Endothelial cell of umbilical vein (primary cell): ENCODE measurements around the gene KDM4D. TPM values are rescaled to one million over a fixed set of nuclear protein-coding genes. Genes with fewer than 3 reads are reported as not detected.

Source experiments
- BruUV-seq: library from RNA; stranded (reverse); fragments of 400-500 nt; replicated peaks from 2 replicates; lab custom pipeline; 2021; lab: Mats Ljungman, UMichigan
- CTCF ChIA-PET: fragments of 300-600, 350-600 bp; sonication (Branson Sonifier 250); formaldehyde crosslinking; loops from one replicate; lab custom pipeline; 2021; ENCODE audit warnings: antibody characterized with exemption, inconsistent platforms; lab: Charles Lee
- POLR2A ChIA-PET: fragments of 300-600, 350-600 bp; sonication (Branson Sonifier 250); formaldehyde crosslinking; loops from one replicate; lab custom pipeline; 2021; ENCODE audit warnings: antibody characterized with exemption, inconsistent platforms; lab: Charles Lee
- DNase-seq: peaks from one replicate; pipeline ENCODE4 v3.0.0-alpha.2; 2011; ENCODE audit warnings: low read depth, low spot score
- FAIRE-seq: peaks from 2 replicates; lab custom pipeline; 2011; peaks lifted over from hg19 to GRCh38; lab: Jason Lieb, UNC
- H2AFZ ChIP-seq: 2 replicates; pipeline ENCODE4 v1.6.0; 2012; ENCODE audit warnings: low read depth, low read length, control low read depth, inconsistent platforms
- H3K27ac ChIP-seq: 2 replicates; pipeline ENCODE4 v1.5.1; 2011; ENCODE audit warnings: low read depth, mild to moderate bottlenecking, control low read depth, low read length, moderate library complexity; ENCODE audit not compliant: insufficient read depth
- H3K27me3 ChIP-seq, 2 experiments: 2 replicates each; pipeline versions ENCODE4 v1.6.0 to v1.6.1; 2011; ENCODE audit warnings: low read length in 2 of 2, mixed read lengths in 1 of 2; ENCODE audit not compliant: control insufficient read depth in 2 of 2, insufficient read depth in 2 of 2
- H3K36me3 ChIP-seq, 2 experiments: 2 replicates in 1 of 2; 3 replicates in 1 of 2; pipeline ENCODE4 v1.5.1; 2011; ENCODE audit warnings: low read length in 2 of 2, mild to moderate bottlenecking in 1 of 2, moderate library complexity in 1 of 2; ENCODE audit not compliant: control insufficient read depth in 2 of 2, insufficient read depth in 2 of 2; ENCODE audit errors: extremely low read depth in 1 of 2
- H3K4me1 ChIP-seq: 3 replicates; pipeline ENCODE4 v1.5.1; 2011; ENCODE audit warnings: mild to moderate bottlenecking, low read length; ENCODE audit not compliant: control insufficient read depth, insufficient read depth; ENCODE audit errors: extremely low read depth
- H3K4me2 ChIP-seq: 2 replicates; pipeline ENCODE4 v1.6.1; 2011; ENCODE audit warnings: low read length, control low read depth, mixed read lengths; ENCODE audit not compliant: insufficient read depth
- H3K4me3 ChIP-seq, 3 experiments: fragments of 200-600 bp in 1 of 3; sonication (generic), shearing (Covaris generic) in 1 of 3; replicated peaks in 1 of 3; 2 replicates each; pipeline ENCODE4 v1.5.1; 2011 to 2016; ENCODE audit warnings: control low read depth in 3 of 3, low read length in 3 of 3, mild to moderate bottlenecking in 2 of 3, inconsistent platforms in 1 of 3, low read depth in 1 of 3, moderate library complexity in 1 of 3; ENCODE audit not compliant: insufficient read depth in 1 of 3
- H3K79me2 ChIP-seq: 2 replicates; pipeline ENCODE4 v1.6.0; 2012; ENCODE audit warnings: low read length, inconsistent platforms; ENCODE audit not compliant: control insufficient read depth, insufficient read depth
- H3K9ac ChIP-seq: replicated peaks from 2 replicates; pipeline ENCODE3; 2011; ENCODE audit warnings: low read length, control low read depth; ENCODE audit not compliant: insufficient read depth; ENCODE audit errors: extremely low read depth
- H3K9me1 ChIP-seq: replicated peaks from 3 replicates; pipeline ENCODE4 v1.6.0; 2011; ENCODE audit warnings: mild to moderate bottlenecking, low read length; ENCODE audit not compliant: control insufficient read depth, insufficient read depth; ENCODE audit errors: extremely low read depth
- H3K9me3 ChIP-seq: replicated peaks from 2 replicates; pipeline ENCODE4 v1.5.1; 2012; ENCODE audit warnings: low read length, inconsistent platforms; ENCODE audit not compliant: control insufficient read depth, insufficient read depth
- H4K20me1 ChIP-seq: replicated peaks from 2 replicates; pipeline ENCODE3; 2011; ENCODE audit warnings: mild to moderate bottlenecking, low read length; ENCODE audit not compliant: control insufficient read depth, insufficient read depth; ENCODE audit errors: extremely low read depth
- EZH2 ChIP-seq: IDR thresholded peaks from 2 replicates; pipeline ENCODE4 v1.6.1; 2012; ENCODE audit warnings: borderline replicate concordance, low read depth, mild to moderate bottlenecking, moderate library complexity, low read length, inconsistent platforms; ENCODE audit not compliant: severe bottlenecking
- FOS ChIP-seq: IDR thresholded peaks from 2 replicates; pipeline ENCODE4 v1.6.1; 2011; ENCODE audit warnings: mild to moderate bottlenecking, low read length, moderate library complexity, borderline replicate concordance; ENCODE audit not compliant: insufficient read depth
- GATA2 ChIP-seq: IDR thresholded peaks from 2 replicates; pipeline ENCODE4 v1.7.0; 2011; ENCODE audit warnings: low read depth, mild to moderate bottlenecking, moderate library complexity, mixed read lengths, low read length; ENCODE audit not compliant: insufficient read length, insufficient read depth
- JUN ChIP-seq: IDR thresholded peaks from 2 replicates; pipeline ENCODE4 v1.6.1; 2011; ENCODE audit warnings: borderline replicate concordance, low read depth; ENCODE audit not compliant: insufficient read length, insufficient read depth
- MYC ChIP-seq: IDR thresholded peaks from one replicate; pipeline ENCODE4 v1.6.1; 2011; ENCODE audit warnings: mild to moderate bottlenecking, low read depth, low read length
- POLR2A ChIP-seq: IDR thresholded peaks from 2 replicates; pipeline ENCODE4 v1.6.1; 2012; ENCODE audit warnings: low read depth, mild to moderate bottlenecking, control low read depth, low read length
- POLR2AphosphoS5 ChIP-seq: IDR thresholded peaks from 2 replicates; pipeline ENCODE4 v1.6.1; 2012; ENCODE audit warnings: low read depth, mild to moderate bottlenecking, control low read depth, low read length, moderate library complexity; ENCODE audit not compliant: insufficient read depth
- dilution Hi-C: fragments of 300-500 bp; cut with MboI; formaldehyde crosslinking; loops from one replicate; pipeline ENCODE4 v1.15.0; 2019; ENCODE audit warnings: low sequenced_read_pairs; ENCODE audit not compliant: extremely low pct_ligation_motif_present
- intact Hi-C: fragments of 100-400 bp; cut with micrococcal nuclease; formaldehyde crosslinking; loops from one replicate; pipeline ENCODE4 v1.10.0; 2022
- polyA plus RNA-seq, 4 experiments: library from polyadenylated mRNA; depleted of rRNA in 3 of 4; stranded (reverse) in 3 of 4; unstranded in 1 of 4; fragments of >200 nt; gene quantifications; 2 replicates each; pipeline versions ENCODE4 v1.2.1 to v1.2.3, GENCODE V29; 2011 to 2012; ENCODE audit warnings: missing spikeins in 1 of 4
- total RNA-seq: library from RNA; stranded (reverse); gene quantifications from 2 replicates; pipeline ENCODE4 v1.2.3, GENCODE V29; 2021
- TF ChIP-seq, protein P1 (sequence below): IDR thresholded peaks from 2 replicates; pipeline ENCODE4 v1.6.1; 2011; ENCODE audit not compliant: insufficient read depth, insufficient read length
- TF ChIP-seq, protein P2 (sequence below), 2 donors: IDR thresholded peaks; 1 replicate in 1 of 2; 2 replicates in 1 of 2; pipeline ENCODE4 v1.5.1; 2011; ENCODE audit warnings: low read length in 2 of 2, mild to moderate bottlenecking in 2 of 2, moderate library complexity in 2 of 2, control low read depth in 1 of 2, inconsistent platforms in 1 of 2, low read depth in 1 of 2; ENCODE audit not compliant: insufficient read depth in 1 of 2; ENCODE audit errors: extremely low read depth in 1 of 2

The KDM4D gene
- total and polyA plus RNA-seq, 2 donors (not counting 3 experiments of a cell fraction or from before 2014, with no cell fraction given) = 1.0 to 1.3 TPM

DNA sequence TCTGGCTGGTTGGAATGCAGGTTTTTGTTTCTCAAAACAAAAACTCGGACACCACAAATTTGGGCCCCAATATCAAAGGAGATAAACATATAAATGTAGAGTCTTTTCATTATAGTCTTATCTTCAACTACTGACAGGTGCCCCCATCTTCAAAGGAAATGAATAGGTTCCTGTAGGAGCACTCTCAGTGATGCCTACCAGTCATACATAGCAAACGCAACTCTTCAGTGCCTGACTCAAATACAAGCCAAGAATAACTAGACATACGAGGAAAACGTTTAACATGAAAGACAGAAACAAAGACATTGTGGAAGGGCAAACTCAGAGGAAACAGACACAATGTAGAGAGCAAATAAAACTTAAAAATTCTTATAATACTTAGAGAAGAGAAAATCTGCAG lies 13.9 kb downstream of the KDM4D start:
- POLR2A ChIA-PET = no interaction called here
- Histone ChIP-seq H3K27ac (no peak overlapping the region), H3K27me3 (no peaks in the 10 kb centered on the region), H3K9ac (no peak overlapping the region), H3K4me3 (no peak overlapping the region), H3K4me2 (no peak overlapping the region), H2AFZ (no peak overlapping the region), H3K4me1 (no peaks in the 10 kb centered on the region), H3K9me3 (no peaks in the 10 kb centered on the region), H3K36me3 (no peaks in the 10 kb centered on the region), H3K79me2 (no peaks in the 10 kb centered on the region), H3K9me1 (no peaks in the 10 kb centered on the region), H4K20me1 (no peaks in the 10 kb centered on the region)
- BruUV-seq = no TSS peak
- DNase-seq (no peak), FAIRE-seq (no peak)
- TF ChIP-seq MYC = no peak
- no peak for TF ChIP-seq JUN
- TF ChIP-seq, protein P1, sequence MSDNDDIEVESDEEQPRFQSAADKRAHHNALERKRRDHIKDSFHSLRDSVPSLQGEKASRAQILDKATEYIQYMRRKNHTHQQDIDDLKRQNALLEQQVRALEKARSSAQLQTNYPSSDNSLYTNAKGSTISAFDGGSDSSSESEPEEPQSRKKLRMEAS = no peak
- no peak for TF ChIP-seq POLR2A
- no peak for TF ChIP-seq GATA2
- no peak for TF ChIP-seq EZH2
- no peak for TF ChIP-seq FOS
- no peak for TF ChIP-seq POLR2AphosphoS5
- TF ChIP-seq, protein P2, sequence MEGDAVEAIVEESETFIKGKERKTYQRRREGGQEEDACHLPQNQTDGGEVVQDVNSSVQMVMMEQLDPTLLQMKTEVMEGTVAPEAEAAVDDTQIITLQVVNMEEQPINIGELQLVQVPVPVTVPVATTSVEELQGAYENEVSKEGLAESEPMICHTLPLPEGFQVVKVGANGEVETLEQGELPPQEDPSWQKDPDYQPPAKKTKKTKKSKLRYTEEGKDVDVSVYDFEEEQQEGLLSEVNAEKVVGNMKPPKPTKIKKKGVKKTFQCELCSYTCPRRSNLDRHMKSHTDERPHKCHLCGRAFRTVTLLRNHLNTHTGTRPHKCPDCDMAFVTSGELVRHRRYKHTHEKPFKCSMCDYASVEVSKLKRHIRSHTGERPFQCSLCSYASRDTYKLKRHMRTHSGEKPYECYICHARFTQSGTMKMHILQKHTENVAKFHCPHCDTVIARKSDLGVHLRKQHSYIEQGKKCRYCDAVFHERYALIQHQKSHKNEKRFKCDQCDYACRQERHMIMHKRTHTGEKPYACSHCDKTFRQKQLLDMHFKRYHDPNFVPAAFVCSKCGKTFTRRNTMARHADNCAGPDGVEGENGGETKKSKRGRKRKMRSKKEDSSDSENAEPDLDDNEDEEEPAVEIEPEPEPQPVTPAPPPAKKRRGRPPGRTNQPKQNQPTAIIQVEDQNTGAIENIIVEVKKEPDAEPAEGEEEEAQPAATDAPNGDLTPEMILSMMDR (IDR thresholded peaks at IDR 0.05; ENCODE audit: extremely low read depth in 1 of 2, insufficient read depth in 1 of 2, low read depth in 1 of 2, low read length in 2 of 2) = no peak
- dilution Hi-C loops (no loop called here), intact Hi-C loops (no loop called here)
- CTCF ChIA-PET = no interaction called here
